HG03442 (cell line): Measurements from ENCODE around the gene COP1.
"Not testable (repeated sequence)": the region's sequence is repeated elsewhere in the genome, so short reads cannot be mapped to it uniquely, and the experiment has no call there.

Source experiments
- ATAC-seq: cut with Tn5 transposase; IDR thresholded peaks from one replicate; pipeline ENCODE4 v1.9.1; 2021; ENCODE audit warnings: mild to moderate bottlenecking, moderate library complexity; ENCODE audit not compliant: unreplicated experiment

The COP1 gene

DNA sequence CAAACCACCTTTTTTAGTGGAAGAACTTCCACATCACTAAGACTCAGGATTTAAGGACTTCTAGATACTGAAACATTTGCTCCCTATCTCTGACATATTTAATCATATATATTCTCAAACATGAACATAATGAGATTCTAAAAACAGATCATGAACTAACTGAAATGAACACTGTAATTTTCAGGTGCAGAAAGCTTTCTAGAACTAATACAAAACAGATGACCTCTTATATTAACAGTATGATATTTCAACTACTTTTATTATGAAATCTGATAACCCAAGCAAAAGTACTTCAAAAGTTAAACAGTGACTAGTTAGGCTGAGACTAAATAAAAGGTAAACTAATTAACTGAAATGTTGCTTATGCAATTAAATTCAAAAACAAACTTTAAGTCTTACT, 157.5 kb downstream of the COP1 start:
- no peak for ATAC-seq

- no peak for ATAC-seq
Measured at GRCh38 chr1:176046926-176047325, 160.2 kb downstream of the COP1 start.

- no peak for ATAC-seq
Measured at GRCh38 chr1:176043537-176043936, 163.5 kb downstream of the COP1 start.

GRCh38 chr1:176033881-176034280, 173.2 kb downstream of the COP1 start:
- no peak for ATAC-seq

DNA sequence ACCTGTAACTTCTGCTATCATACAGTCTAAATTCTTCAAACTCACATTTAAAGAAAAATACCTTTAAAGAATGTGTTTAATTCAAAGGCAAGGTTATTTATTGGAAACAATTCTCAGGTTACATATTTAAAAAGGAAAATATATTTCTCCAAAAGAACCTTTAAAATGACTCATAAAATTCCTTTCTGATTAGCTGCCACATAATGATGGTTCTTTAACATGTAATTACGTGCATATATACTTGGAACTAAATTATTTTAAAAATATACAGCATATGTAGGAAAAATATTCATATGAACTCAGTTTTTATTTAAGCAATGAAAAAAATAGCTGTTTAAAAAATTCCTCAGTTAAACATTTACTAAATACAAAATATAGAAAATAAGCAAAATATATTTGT, 173.6 kb downstream of the COP1 start:
- ATAC-seq, result no peak

- ATAC-seq, result no peak
Measured at GRCh38 chr1:176032040-176032645, 174.9 kb downstream of the COP1 start.

GRCh38 chr1:176029609-176030008, 177.5 kb downstream of the COP1 start:
- no peak for ATAC-seq

- ATAC-seq, result no peak
Measured at GRCh38 chr1:176029155-176029554, 177.9 kb downstream of the COP1 start.

DNA sequence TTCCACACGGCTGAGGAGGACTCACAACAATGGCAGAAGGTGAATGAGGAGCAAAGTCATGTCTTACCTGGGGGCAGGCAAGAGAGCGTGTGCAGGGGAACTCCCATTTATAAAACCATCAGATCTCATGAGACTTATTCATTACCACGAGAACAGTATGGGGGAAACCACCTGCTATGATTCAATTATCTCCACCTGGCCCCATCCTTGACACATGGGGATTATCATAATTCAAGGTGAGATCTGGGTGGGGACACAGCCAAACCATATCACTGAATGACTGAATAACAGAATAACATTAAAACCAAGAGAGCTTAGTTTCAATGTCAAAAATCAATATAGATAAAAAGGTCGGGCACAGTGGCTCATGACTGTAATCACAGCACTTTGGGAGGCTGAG, 179.2 kb downstream of the COP1 start:
- ATAC-seq, result not testable (repeated sequence)

DNA sequence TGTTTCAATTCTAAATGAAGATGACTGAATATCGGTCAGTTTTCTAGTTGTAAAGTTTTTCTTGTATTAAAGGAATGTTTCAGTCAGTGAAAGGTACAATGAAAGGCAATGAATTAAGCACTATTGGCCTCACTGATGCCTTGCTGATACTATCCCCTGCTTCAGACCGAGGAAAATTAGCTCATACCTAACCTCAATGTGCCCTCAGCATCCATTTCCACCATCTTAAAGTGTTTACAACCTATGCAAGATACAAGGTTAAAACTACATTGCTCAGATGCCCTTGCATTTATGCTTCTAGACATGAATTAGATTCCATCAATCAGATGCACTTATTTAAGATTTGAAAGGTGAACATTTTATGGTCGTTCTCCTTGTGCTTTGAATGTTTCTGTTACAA, 184.5 kb downstream of the COP1 start:
- ATAC-seq, result no peak

- ATAC-seq, result no peak
Measured at GRCh38 chr1:176017722-176018121, 189.4 kb downstream of the COP1 start.

GRCh38 chr1:176009951-176010350, 197.1 kb downstream of the COP1 start:
- no peak for ATAC-seq

DNA sequence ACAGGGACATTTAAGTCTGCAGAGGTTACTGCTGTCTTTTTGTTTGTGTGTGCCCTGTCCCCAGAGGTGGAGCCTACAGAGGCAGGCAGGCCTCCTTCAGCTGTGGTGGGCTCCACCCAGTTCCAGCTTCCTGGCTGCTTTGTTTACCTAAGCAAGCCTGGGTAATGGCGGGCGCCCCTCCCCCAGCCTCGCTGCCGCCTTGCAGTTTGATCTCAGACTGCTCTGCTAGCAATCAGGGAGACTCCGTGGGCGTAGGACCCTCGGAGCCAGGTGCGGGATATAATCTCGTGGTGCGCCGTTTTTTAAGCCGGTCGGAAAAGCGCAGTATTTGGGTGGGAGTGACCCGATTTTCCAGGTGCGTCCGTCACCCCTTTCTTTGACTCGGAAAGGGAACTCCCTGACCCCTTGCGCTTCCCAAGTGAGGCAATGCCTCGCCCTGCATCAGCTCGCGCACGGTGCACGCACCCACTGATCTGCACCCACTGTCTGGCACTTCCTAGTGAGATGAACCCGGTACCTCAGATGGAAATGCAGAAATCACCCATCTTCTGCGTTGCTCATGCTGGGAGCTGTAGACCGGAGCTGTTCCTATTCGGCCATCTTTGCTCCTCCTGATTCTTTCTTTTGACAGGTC, 199.2 kb downstream of the COP1 start:
- ATAC-seq, result not testable (repeated sequence)

GRCh38 chr1:175994660-175995059, 212.4 kb downstream of the COP1 start:
- not testable (repeated sequence) for ATAC-seq

GRCh38 chr1:175992825-175993224, 214.3 kb downstream of the COP1 start:
- not testable (repeated sequence) for ATAC-seq

GRCh38 chr1:175992202-175992601, 214.9 kb downstream of the COP1 start:
- not testable (repeated sequence) for ATAC-seq

DNA sequence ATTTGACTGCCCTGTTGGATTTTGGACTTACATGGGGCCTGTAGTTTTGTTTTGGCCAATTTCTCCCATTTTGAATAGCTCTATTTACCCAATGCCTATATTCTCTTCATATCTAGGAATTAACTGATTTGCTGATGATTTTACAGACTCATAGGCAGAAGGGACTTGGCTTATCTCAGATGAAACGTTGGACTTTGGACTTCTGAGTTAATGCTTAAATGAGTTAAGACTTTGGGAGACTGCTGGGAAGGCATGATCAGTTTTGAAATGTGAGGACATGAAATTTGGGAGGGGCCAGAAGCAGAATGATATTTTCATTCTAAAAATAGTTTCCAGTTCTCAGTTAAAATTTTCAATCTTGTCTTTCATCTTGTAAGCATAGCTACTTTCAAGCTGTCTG, 222.3 kb downstream of the COP1 start:
- no peak for ATAC-seq

DNA sequence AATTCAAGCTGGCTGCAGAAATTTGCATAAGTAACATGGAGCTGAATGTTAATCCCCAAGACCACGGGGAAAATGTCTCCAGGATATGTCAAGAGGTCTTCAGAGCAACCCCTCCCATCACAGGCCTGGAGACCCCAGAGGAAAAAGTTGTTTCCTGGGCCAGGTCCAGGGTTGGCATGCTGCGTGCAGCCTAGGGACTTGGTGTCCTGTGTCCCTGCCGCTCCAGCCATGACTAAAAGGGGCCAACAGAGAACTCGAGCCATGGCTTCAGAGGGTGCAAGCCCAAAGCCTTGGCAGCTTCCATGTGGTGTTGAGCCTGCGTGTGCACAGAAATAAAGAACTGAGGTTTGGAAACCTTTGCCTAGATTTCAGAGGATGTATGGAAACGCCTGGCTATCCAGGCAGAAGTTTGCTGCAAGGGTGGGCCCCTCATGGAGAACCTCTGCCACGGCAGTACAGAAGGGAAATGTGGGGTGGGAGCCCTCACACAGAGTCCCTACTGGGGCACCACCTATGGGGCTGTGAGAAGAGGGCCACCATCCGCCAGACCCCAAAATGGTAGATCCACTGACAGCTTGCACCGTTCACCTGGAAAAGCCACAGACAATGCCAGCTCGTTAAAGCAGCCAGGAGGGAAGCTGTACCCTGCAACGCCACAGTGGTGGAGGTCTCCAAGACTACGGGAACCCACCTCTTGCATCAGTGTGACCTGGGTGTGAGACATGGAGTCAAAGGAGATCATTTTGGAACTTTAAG, 222.9 kb downstream of the COP1 start:
- ATAC-seq, result no peak

GRCh38 chr1:175983363-175983762, 223.7 kb downstream of the COP1 start:
- ATAC-seq, result not testable (repeated sequence)

DNA sequence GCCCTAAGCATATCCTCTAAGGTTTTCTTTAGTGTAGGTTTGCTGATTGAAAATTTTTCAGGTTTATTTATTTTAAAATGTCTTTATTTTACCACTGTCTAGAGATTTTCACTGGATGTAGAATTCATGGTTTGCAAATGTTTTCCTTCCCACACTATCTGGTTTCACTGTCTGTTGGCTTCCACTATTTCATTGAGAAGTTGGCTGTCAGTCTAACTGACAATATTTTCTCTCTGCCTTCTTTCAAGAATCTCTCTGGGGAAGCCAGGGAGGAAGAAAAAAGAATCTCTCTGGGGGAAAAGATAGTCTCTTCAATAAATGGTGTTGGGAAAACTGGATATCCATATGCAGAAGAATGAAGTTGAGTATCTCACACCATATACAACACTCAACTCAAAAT, 226.0 kb downstream of the COP1 start:
- no peak for ATAC-seq

GRCh38 chr1:175978926-175979325, 228.2 kb downstream of the COP1 start:
- ATAC-seq, result no peak

DNA sequence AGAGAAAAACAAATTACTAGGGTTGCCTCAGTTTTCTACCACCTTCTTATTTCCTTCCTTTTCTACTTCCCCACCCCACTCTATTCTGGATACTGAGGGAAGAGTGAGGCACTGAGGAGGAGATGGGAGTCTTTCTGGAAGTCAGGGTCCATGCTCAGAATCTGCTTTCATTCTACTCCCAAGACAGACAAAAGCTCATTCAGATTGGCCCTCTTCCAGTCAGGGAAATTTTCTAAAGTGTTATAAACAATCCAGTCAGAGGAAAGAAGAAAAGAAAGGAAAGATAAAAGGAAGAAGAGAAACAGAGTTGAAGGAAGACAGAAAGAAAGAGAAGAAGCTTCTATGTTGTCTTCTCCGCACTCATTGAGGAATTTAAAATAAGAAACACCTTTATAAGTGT, 228.6 kb downstream of the COP1 start:
- ATAC-seq, result no peak
